BE2C (cell line): Measurements from ENCODE around the gene DHX40.
A peak's percentile ranks its signal among the peaks of the same experiment; 100 is the strongest.

ENCODE experiments used
- DNase-seq: peaks from one replicate; pipeline ENCODE4 v3.0.0-alpha.2; 2020
- H3K27me3 ChIP-seq: fragments of 250-450 bp; sonication (Bioruptor Pico); 2 replicates; pipeline ENCODE4 v1.5.1; 2020; ENCODE audit warnings: mild to moderate bottlenecking
- H3K36me3 ChIP-seq: fragments of 250-450 bp; sonication (Bioruptor Pico); 2 replicates; pipeline ENCODE4 v1.5.1; 2020; ENCODE audit warnings: mild to moderate bottlenecking
- H3K4me1 ChIP-seq: fragments of 250-450 bp; sonication (Bioruptor Pico); 2 replicates; pipeline ENCODE4 v1.5.1; 2020
- H3K4me3 ChIP-seq: 2 replicates; pipeline ENCODE4 v1.5.1; 2011; ENCODE audit warnings: low read depth, low read length
- H3K9me3 ChIP-seq: fragments of 250-450 bp; sonication (Bioruptor Pico); 2 replicates; pipeline ENCODE4 v1.5.1; 2020
- TF ChIP-seq, protein P1 (sequence below): IDR thresholded peaks from 2 replicates; pipeline ENCODE4 v1.5.1; 2012; ENCODE audit warnings: mild to moderate bottlenecking, low read depth, low read length

Gene DHX40

GRCh38 chr17:59600169-59600568, 34.8 kb downstream of the DHX40 start:
- TF ChIP-seq, protein P1, sequence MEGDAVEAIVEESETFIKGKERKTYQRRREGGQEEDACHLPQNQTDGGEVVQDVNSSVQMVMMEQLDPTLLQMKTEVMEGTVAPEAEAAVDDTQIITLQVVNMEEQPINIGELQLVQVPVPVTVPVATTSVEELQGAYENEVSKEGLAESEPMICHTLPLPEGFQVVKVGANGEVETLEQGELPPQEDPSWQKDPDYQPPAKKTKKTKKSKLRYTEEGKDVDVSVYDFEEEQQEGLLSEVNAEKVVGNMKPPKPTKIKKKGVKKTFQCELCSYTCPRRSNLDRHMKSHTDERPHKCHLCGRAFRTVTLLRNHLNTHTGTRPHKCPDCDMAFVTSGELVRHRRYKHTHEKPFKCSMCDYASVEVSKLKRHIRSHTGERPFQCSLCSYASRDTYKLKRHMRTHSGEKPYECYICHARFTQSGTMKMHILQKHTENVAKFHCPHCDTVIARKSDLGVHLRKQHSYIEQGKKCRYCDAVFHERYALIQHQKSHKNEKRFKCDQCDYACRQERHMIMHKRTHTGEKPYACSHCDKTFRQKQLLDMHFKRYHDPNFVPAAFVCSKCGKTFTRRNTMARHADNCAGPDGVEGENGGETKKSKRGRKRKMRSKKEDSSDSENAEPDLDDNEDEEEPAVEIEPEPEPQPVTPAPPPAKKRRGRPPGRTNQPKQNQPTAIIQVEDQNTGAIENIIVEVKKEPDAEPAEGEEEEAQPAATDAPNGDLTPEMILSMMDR: no peak
- peaks cover 25% of the 10 kb centered on the region for H3K36me3 ChIP-seq
- no peaks in the 10 kb centered on the region for H3K9me3 ChIP-seq
- no peak for DNase-seq
- H3K27me3 ChIP-seq: no peaks in the 10 kb centered on the region
- H3K4me1 ChIP-seq: no peaks in the 10 kb centered on the region
- no peak overlapping the region for H3K4me3 ChIP-seq

DNA sequence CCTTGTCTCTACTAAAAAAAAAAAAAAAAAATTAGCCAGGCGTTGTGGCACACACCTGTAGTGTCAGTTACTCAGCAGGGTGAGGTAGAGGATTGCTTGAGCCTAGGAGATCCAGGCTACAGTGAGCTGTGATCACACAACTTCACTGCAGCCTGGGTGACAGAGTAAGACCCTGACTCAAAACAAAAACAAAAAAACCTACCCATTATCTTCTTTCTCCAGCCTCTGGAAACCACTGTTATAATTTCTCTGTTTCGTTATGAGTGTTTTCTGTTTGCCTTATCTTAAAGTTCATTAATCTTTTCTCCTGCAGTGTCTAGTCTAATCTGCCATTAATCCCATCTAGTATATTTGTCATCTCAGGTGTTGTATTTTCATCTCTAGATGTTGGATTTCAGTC, 35.7 kb downstream of the DHX40 start:
- H3K27me3 ChIP-seq: no peaks in the 10 kb centered on the region
- H3K4me3 ChIP-seq: no peak overlapping the region
- TF ChIP-seq, protein P1: no peak
- no peak for DNase-seq
- no peaks in the 10 kb centered on the region for H3K9me3 ChIP-seq
- H3K4me1 ChIP-seq: no peaks in the 10 kb centered on the region
- H3K36me3 ChIP-seq: peaks cover 30% of the 10 kb centered on the region

DNA sequence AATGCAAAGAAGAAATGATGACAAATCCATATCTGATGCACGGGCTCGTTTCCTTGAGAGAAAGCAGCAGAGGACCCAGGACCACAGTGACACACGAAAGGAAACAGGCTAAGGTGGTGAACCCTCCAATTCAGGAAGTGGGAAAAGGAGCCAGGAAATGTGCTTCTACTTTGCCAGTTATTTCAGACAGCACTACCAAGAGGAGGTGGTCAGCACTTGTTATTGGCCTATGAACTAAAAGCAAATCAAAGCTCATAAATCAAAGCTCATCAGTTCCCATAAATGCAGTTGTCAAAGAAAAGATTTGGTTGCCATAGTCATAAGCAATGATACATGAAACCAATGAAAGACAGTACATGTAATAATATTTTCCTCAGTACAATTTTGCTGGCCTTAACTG, 41.7 kb downstream of the DHX40 start:
- peaks cover 26% of the 10 kb centered on the region for H3K36me3 ChIP-seq
- H3K27me3 ChIP-seq: no peaks in the 10 kb centered on the region
- DNase-seq: no peak

GRCh38 chr17:59607817-59608403, 42.5 kb downstream of the DHX40 start:
- Histone ChIP-seq H3K9me3 (no peaks in the 10 kb centered on the region), H3K4me3 (no peak overlapping the region), H3K36me3 (peaks cover 18% of the 10 kb centered on the region), H3K27me3 (no peaks in the 10 kb centered on the region), H3K4me1 (no peaks in the 10 kb centered on the region)
- TF ChIP-seq, protein P1: peak; percentile 31; the same call in 1 of the 2 replicates
- DNase-seq: peak; percentile 40

More for the DNA sequence above, 41.7 kb downstream of the DHX40 start:
- H3K4me3 ChIP-seq: no peak overlapping the region
- no peaks in the 10 kb centered on the region for H3K9me3 ChIP-seq
- no peaks in the 10 kb centered on the region for H3K4me1 ChIP-seq
- TF ChIP-seq, protein P1: no peak

GRCh38 chr17:59611503-59611902, 46.1 kb downstream of the DHX40 start:
- no peak for DNase-seq
- H3K4me1 ChIP-seq: 0 out of 2 replicates have a peak, but pooled peaks cover 2% of the 10 kb centered on the region
- H3K4me3 ChIP-seq: no peak overlapping the region
- no peaks in the 10 kb centered on the region for H3K27me3 ChIP-seq
- peaks cover 7% of the 10 kb centered on the region for H3K36me3 ChIP-seq
- no peaks in the 10 kb centered on the region for H3K9me3 ChIP-seq
- TF ChIP-seq, protein P1: no peak

DNA sequence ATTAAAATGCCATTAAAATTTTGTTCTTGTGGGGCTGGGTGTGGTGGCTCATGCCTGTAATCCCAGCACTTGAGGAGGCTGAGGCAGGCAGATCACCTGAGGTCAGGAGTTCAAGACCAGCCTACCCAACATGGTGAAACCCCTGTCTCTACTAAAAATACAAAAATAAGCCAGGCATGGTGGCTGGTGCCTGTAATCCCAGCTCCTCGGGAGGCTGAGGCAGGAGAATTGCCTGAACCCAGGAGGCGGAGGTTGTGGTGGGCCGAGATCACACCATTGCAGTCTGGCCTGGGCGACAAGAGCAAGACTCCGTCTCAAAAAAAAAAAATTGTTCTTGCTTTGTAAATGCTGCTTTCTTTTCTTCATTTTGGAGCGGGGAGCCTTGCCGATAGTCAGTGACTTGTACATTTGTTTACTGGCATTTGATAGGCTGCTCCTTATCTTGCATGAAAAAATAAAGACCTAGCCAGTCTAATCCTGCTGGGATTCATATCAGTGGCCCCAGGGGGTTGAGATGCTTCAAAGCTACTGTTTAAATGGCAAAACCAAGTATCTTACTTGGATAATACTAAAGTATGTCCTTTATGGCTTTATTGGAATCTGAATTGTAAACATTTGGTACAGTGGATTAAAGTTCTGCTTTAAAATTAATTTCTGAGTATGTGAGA, 51.0 kb downstream of the DHX40 start:
- Histone ChIP-seq H3K4me3 (no peak overlapping the region), H3K9me3 (no peaks in the 10 kb centered on the region), H3K4me1 (peaks cover 9% of the 10 kb centered on the region; the same call in 1 of the 2 replicates), H3K27me3 (no peaks in the 10 kb centered on the region), H3K36me3 (0 out of 2 replicates have a peak, but pooled peaks cover 4% of the 10 kb centered on the region)
- DNase-seq: peak; percentile 20
- TF ChIP-seq, protein P1: no peak
